LNCaP clone FGC (cell line): ENCODE measurements around the gene ZSWIM5.
"Not testable (repeated sequence)": the region's sequence is repeated elsewhere in the genome, so short reads cannot be mapped to it uniquely, and the experiment has no call there.

Experiments used
- DNase-seq: peaks from one replicate; pipeline ENCODE4 v3.0.0-alpha.2; 2011; ENCODE audit warnings: low read depth
- H3K4me3 ChIP-seq: 2 replicates; pipeline ENCODE4 v1.5.1; 2011; ENCODE audit warnings: mild to moderate bottlenecking, low read depth, low read length, control low read depth
- CTCF ChIP-seq: IDR thresholded peaks from 2 replicates; pipeline ENCODE4 v1.5.1; 2012; ENCODE audit warnings: mild to moderate bottlenecking; ENCODE audit not compliant: control insufficient read depth, insufficient read depth; ENCODE audit errors: extremely low read depth

Gene ZSWIM5

GRCh38 chr1:45205910-45206721 lies at the start of gene ZSWIM5:
ZSWIM5 (minus strand) TSS chr1:45206605; CDS start chr1:45206350, 255 bp downstream.
- TF ChIP-seq CTCF, result no peak
- peak within 1 kb of the TSS; percentile 66 for H3K4me3 ChIP-seq
- DNase-seq, result peak; percentile 32

DNA sequence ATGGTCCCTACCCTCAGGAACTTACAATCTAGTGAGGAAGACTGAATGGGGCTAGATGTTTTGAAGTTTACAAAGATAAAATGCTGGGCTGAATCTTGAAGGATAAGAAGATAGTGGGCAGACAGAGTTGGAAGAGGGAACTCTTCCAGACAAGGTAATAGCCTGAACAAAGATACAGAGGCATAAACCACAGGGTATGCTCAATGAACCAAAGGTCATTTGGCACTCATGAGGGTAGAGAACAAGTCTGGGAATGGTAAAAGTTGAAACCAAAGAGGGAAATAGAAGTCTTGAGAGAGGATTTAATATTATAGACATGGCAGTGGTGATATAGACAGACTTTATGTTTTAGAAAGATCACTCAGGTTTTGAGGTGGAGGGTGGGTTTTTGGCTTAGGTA lies 48.1 kb upstream of the ZSWIM5 start:
- no peak overlapping the region for H3K4me3 ChIP-seq

GRCh38 chr1:45250544-45250943 lies 44.1 kb upstream of the ZSWIM5 start:
- no peak for TF ChIP-seq CTCF
- no peak for DNase-seq
- no peak overlapping the region for H3K4me3 ChIP-seq

More for the DNA sequence above, 48.1 kb upstream of the ZSWIM5 start:
- no peak for TF ChIP-seq CTCF
- DNase-seq, result no peak

GRCh38 chr1:45248004-45248403 lies 41.6 kb upstream of the ZSWIM5 start:
- H3K4me3 ChIP-seq, DNase-seq: not testable (repeated sequence)

DNA sequence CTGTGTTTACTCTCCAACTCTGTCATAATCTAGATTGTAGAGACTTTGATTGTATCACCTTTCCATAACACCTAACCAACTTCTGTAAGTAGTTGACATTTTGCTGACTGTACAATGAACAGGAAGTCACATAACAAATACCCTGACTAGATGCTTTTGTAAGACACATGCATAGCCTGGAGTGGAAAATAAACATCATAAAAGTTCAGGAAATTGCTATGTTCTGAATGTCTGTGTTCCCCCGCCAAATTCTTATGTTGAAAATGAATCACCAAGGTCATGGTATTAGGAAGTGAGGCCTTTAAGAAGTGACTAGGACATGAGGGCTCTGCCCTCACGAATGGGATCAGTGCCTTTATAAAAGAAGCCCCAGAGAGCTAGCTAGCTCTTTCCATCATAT lies 40.4 kb upstream of the ZSWIM5 start:
- H3K4me3 ChIP-seq, result no peak overlapping the region
- TF ChIP-seq CTCF, result no peak
- DNase-seq, result peak; percentile 0

- not testable (repeated sequence) for DNase-seq, H3K4me3 ChIP-seq
These were observed 40.0 kb upstream of the ZSWIM5 start for GRCh38 chr1:45246359-45246758.

DNA sequence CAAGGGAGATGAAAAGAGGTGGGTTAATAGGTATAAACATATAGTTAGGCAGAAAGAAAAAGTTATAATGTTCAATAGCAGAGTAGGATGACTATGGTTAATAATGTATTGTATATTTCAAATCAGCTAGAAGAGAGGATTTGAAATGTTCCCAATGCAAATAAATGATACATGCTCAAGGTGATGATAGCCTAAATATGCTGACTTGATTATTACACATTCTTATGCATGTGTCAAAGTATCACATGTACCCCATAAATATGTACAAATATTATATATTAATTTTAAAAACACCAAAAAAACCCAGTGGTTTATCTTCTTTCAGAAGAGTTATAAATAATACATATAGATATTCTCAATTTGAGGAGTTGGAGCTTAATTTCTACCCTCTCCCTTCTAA lies 38.3 kb upstream of the ZSWIM5 start:
- no peak for TF ChIP-seq CTCF
- H3K4me3 ChIP-seq, result no peak overlapping the region
- no peak for DNase-seq
